Endodermal cell (in vitro differentiated cells): ENCODE results near the gene KCND2. TPM values are rescaled to one million over a fixed set of nuclear protein-coding genes. Genes with fewer than 3 reads are reported as not detected.

Experiments used
- DNase-seq: peaks from one replicate; pipeline ENCODE4 v3.0.0-alpha.2; 2017
- H3K27ac ChIP-seq: 2 replicates; pipeline ENCODE4 v1.5.1; 2013; ENCODE audit warnings: mild to moderate bottlenecking, low read depth, low read length, moderate library complexity
- H3K27me3 ChIP-seq: 2 replicates; pipeline ENCODE4 v1.6.1; 2013; ENCODE audit warnings: mild to moderate bottlenecking, low read length, moderate library complexity; ENCODE audit not compliant: insufficient read depth, control insufficient read depth, poor library complexity, severe bottlenecking
- H3K36me3 ChIP-seq: 2 replicates; pipeline ENCODE4 v1.7.0; 2013; ENCODE audit warnings: mild to moderate bottlenecking, low read length, moderate library complexity; ENCODE audit not compliant: control insufficient read depth, insufficient read depth
- H3K4me1 ChIP-seq: one replicate; pipeline ENCODE4 v1.7.0; 2013; ENCODE audit warnings: low read length; ENCODE audit not compliant: control insufficient read depth, insufficient read depth
- H3K4me3 ChIP-seq: 2 replicates; pipeline ENCODE4 v1.5.1; 2013; ENCODE audit warnings: mild to moderate bottlenecking, low read length, moderate library complexity
- H3K9ac ChIP-seq: 2 replicates; pipeline ENCODE4 v1.6.1; 2013; ENCODE audit warnings: mild to moderate bottlenecking, low read length, moderate library complexity; ENCODE audit not compliant: poor library complexity, severe bottlenecking; ENCODE audit errors: extremely low read depth
- H3K9me3 ChIP-seq: 2 replicates; pipeline ENCODE4 v1.6.1; 2013; ENCODE audit warnings: mild to moderate bottlenecking, low read length, moderate library complexity; ENCODE audit not compliant: control insufficient read depth
- H3K27ac Mint-ChIP-seq: 2 replicates; pipeline ENCODE4 v1.8.0; 2020; ENCODE audit warnings: mixed read lengths
- H3K27me3 Mint-ChIP-seq: 2 replicates; pipeline ENCODE4 v1.8.0; 2021; ENCODE audit warnings: mild to moderate bottlenecking, mixed read lengths; ENCODE audit not compliant: insufficient read depth
- H3K36me3 Mint-ChIP-seq: 2 replicates; pipeline ENCODE4 v1.8.0; 2020; ENCODE audit warnings: low read depth, mixed read lengths
- H3K4me1 Mint-ChIP-seq: 2 replicates; pipeline ENCODE4 v1.8.0; 2020; ENCODE audit warnings: mixed read lengths
- H3K4me3 Mint-ChIP-seq: 2 replicates; pipeline ENCODE4 v1.8.0; 2020; ENCODE audit warnings: mild to moderate bottlenecking, moderate library complexity, mixed read lengths
- H3K9me3 Mint-ChIP-seq: 2 replicates; pipeline ENCODE4 v1.8.0; 2020; ENCODE audit warnings: mild to moderate bottlenecking, mixed read lengths
- WGBS, 2 experiments: methylation state at CpG; one replicate each; pipeline versions ENCODE4 v1.1.5 to v1.1.7; 2013; ENCODE audit warnings: missing lambda C conversion rate in 2 of 2, mixed read lengths in 1 of 2; ENCODE audit not compliant: insufficient coverage in 1 of 2, insufficient read length in 1 of 2; 5-methylcytosine and 5-hydroxymethylcytosine counted together
- total RNA-seq, 2 donors: library from RNA; stranded (reverse); fragmentation: NEBNext Ultra II Directional in 1 of 2; extraction: Animal tissue kit (Norgen Biotek cat#: 25700) in 1 of 2; gene quantifications; 2 replicates in 1 of 2; 3 replicates in 1 of 2; pipeline ENCODE4 v1.2.1, GENCODE V29; 2021
- TF ChIP-seq, protein P1 (sequence below): fragments of 200-600 bp; sonication (generic); conservative IDR thresholded peaks from 2 replicates; pipeline ENCODE4 v1.5.0; 2021; ENCODE audit warnings: antibody characterized with exemption, mild to moderate bottlenecking

The KCND2 gene
- total RNA-seq, 2 donors from 2014 or later: 0.71 to 4.6 TPM

DNA sequence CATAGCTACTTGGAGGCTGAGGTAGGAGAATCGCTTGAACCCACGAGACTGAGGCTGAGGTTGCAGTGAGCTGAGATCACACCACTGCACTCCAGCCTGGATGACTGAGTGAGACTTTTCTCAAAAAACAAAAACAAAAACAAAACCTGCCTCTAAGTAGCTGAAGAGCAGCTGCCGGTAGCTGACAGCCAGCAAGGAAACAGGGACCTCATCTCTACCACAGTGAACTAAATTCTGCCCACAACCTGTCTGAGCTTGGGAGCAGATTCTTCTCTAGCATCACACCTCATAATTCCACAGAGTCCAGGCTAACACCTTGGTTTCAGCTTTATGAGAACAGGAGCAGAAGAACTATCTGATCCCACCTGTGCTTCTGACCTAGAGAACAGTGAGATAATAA, 246.2 kb downstream of the KCND2 start:
- Histone ChIP-seq H3K4me1 (no peaks in the 10 kb centered on the region), H3K27me3 (no peaks in the 10 kb centered on the region), H3K9me3 (no peaks in the 10 kb centered on the region), H3K27ac (no peak overlapping the region), H3K9ac (no peak overlapping the region), H3K36me3 (no peaks in the 10 kb centered on the region), H3K4me3 (no peak overlapping the region)
- H3K27ac Mint-ChIP-seq: no peak overlapping the region
- H3K36me3 Mint-ChIP-seq: no peaks in the 10 kb centered on the region
- no peak overlapping the region for H3K4me3 Mint-ChIP-seq
- H3K27me3 Mint-ChIP-seq: no peaks in the 10 kb centered on the region
- DNase-seq: no peak
- TF ChIP-seq, protein P1, sequence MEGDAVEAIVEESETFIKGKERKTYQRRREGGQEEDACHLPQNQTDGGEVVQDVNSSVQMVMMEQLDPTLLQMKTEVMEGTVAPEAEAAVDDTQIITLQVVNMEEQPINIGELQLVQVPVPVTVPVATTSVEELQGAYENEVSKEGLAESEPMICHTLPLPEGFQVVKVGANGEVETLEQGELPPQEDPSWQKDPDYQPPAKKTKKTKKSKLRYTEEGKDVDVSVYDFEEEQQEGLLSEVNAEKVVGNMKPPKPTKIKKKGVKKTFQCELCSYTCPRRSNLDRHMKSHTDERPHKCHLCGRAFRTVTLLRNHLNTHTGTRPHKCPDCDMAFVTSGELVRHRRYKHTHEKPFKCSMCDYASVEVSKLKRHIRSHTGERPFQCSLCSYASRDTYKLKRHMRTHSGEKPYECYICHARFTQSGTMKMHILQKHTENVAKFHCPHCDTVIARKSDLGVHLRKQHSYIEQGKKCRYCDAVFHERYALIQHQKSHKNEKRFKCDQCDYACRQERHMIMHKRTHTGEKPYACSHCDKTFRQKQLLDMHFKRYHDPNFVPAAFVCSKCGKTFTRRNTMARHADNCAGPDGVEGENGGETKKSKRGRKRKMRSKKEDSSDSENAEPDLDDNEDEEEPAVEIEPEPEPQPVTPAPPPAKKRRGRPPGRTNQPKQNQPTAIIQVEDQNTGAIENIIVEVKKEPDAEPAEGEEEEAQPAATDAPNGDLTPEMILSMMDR: no peak
- H3K4me1 Mint-ChIP-seq: peaks cover 7% of the 10 kb centered on the region
- H3K9me3 Mint-ChIP-seq: no peaks in the 10 kb centered on the region
- WGBS, 2 experiments: 93 to 97% methylated on average over 2 to 3 of the region's 3 CpGs

DNA sequence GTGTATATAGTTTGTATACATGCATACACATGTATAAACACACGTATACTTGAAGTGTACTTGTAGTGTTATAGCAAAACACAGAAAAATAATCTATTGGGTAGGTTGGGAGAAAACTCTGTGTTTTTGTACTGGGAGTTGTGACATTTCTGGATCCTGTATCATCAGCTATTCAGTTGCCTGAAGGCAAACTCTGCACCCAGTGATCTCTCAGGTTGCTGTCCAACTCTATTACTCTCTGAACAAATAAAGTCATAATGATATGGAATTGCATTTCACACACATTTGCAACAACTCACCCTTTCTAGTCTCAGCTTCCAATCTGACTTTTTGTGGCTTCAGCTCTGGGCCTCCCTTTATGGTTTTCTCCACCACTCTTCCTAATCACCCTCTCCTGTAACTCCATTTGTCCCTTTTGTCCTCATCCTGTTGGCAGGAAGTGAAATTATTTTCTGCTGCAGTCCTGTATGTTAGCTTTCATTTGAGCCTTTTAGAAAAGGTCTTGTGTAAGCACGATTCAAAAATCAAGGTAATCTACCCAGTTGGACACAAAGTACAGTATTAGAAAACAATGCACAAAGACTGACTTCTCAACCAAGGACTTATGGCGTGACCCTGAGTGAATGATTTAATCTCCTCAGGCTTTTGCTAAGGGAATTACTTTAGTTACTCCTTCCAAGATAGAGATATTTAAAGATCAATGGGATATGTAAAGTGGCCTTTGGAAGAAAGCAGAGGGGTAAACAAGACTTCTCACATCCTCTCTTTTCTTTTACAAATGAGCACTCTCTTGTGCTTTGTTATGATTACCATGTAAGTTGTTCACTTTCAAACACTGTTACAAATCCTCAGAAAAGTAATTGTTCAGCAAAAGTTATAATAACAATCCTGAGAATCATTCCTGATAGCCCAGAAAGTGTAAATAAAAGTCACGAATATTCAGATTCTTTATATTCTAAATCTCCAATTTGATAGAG, 249.1 kb downstream of the KCND2 start:
- no peaks in the 10 kb centered on the region for H3K36me3 Mint-ChIP-seq
- Histone ChIP-seq H3K9ac (no peak overlapping the region), H3K27ac (no peak overlapping the region), H3K36me3 (no peaks in the 10 kb centered on the region), H3K4me1 (no peaks in the 10 kb centered on the region), H3K4me3 (peak overlapping the region; percentile 5), H3K27me3 (no peaks in the 10 kb centered on the region), H3K9me3 (no peaks in the 10 kb centered on the region)
- H3K4me3 Mint-ChIP-seq: no peak overlapping the region
- no peaks in the 10 kb centered on the region for H3K9me3 Mint-ChIP-seq
- peaks cover 7% of the 10 kb centered on the region for H3K4me1 Mint-ChIP-seq
- TF ChIP-seq, protein P1: no peak
- WGBS, 2 experiments: 30 to 52% methylated on average over 2 to 4 of the region's 4 CpGs
- no peaks in the 10 kb centered on the region for H3K27me3 Mint-ChIP-seq
- peak; percentile 48 for DNase-seq
- peak overlapping the region; percentile 55 for H3K27ac Mint-ChIP-seq

DNA sequence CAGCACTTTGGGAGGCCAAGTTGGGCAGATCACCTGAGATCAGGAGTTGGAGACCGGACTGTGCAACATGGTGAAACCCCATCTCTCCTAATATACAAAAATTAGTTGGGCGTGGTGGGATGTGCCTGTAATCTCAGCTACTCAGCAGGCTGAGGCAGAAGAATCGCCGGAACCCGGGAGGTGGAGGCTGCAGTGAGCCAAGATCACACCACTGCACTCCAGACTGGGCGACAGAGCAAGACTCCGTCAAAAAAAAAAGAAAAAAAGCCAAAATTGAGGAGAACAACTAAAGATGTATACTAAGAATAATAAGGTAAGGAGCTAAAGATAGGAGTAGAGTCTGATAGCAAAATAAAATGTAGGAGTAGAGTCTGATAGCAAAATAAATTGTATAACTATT, 251.0 kb downstream of the KCND2 start:
- Mint-ChIP-seq H3K36me3 (no peaks in the 10 kb centered on the region), H3K27me3 (no peaks in the 10 kb centered on the region), H3K4me3 (no peak overlapping the region), H3K27ac (no peak overlapping the region), H3K9me3 (no peaks in the 10 kb centered on the region), H3K4me1 (peaks cover 9% of the 10 kb centered on the region)
- Histone ChIP-seq H3K36me3 (no peaks in the 10 kb centered on the region), H3K27me3 (no peaks in the 10 kb centered on the region), H3K9ac (no peak overlapping the region), H3K27ac (no peak overlapping the region), H3K9me3 (no peaks in the 10 kb centered on the region), H3K4me3 (no peak overlapping the region), H3K4me1 (no peaks in the 10 kb centered on the region)
- no peak for DNase-seq
- 79 to 94% methylated on average over 6 to 7 of the region's 7 CpGs for WGBS, 2 experiments
- TF ChIP-seq, protein P1: no peak
